Liver (tissue), 9 donors: Measurements from ENCODE around the gene ZFC3H1. TPM values are rescaled to one million over a fixed set of nuclear protein-coding genes. Genes with fewer than 3 reads are reported as not detected.
A peak's percentile ranks its signal among the peaks of the same experiment; 100 is the strongest.
"Not testable (repeated sequence)": the region's sequence is repeated elsewhere in the genome, so short reads cannot be mapped to it uniquely, and the experiment has no call there.

Source experiments
- DNase-seq: peaks from one replicate; pipeline ENCODE4 v3.0.0-alpha.2; 2017; ENCODE audit warnings: low spot score
- H3K27ac ChIP-seq, 2 donors: one replicate each; pipeline ENCODE4 v1.7.0; 2013; ENCODE audit warnings: inconsistent platforms in 2 of 2, low read length in 2 of 2, control low read depth in 1 of 2, low read depth in 1 of 2, mild to moderate bottlenecking in 1 of 2
- H3K27me3 ChIP-seq, 4 donors: one replicate each; pipeline versions ENCODE4 v1.6.1 to v1.7.0; 2013; ENCODE audit warnings: low read length in 3 of 4, inconsistent platforms in 1 of 4, mild to moderate bottlenecking in 1 of 4, moderate library complexity in 1 of 4; ENCODE audit not compliant: control insufficient read depth in 4 of 4, insufficient read depth in 4 of 4
- H3K36me3 ChIP-seq, 4 donors: one replicate each; pipeline versions ENCODE4 v1.6.1 to v1.7.0; 2013; ENCODE audit warnings: low read length in 3 of 4, mild to moderate bottlenecking in 3 of 4, low read depth in 1 of 4, moderate library complexity in 1 of 4; ENCODE audit not compliant: control insufficient read depth in 4 of 4, insufficient read depth in 3 of 4
- H3K4me1 ChIP-seq, 4 donors: one replicate each; pipeline versions ENCODE4 v1.6.1 to v1.7.0; 2013; ENCODE audit warnings: low read length in 3 of 4, mild to moderate bottlenecking in 3 of 4, moderate library complexity in 1 of 4; ENCODE audit not compliant: control insufficient read depth in 4 of 4, insufficient read depth in 4 of 4
- H3K4me3 ChIP-seq, 3 donors: one replicate each; pipeline versions ENCODE4 v1.6.1 to v1.7.0; 2013; ENCODE audit warnings: low read length in 3 of 3, control low read depth in 1 of 3, low read depth in 1 of 3, mild to moderate bottlenecking in 1 of 3
- H3K9ac ChIP-seq, 2 donors: one replicate each; pipeline ENCODE4 v1.7.0; 2013; ENCODE audit warnings: low read length in 2 of 2, mild to moderate bottlenecking in 2 of 2, moderate library complexity in 2 of 2, control low read depth in 1 of 2, low read depth in 1 of 2
- H3K9me3 ChIP-seq, 4 donors: one replicate each; pipeline versions ENCODE4 v1.6.1 to v1.7.0; 2013; ENCODE audit warnings: low read length in 3 of 4; ENCODE audit not compliant: control insufficient read depth in 4 of 4
- FOXA1 ChIP-seq: IDR thresholded peaks from 2 replicates; pipeline ENCODE4 v1.6.1; 2016; ENCODE audit warnings: antibody characterized with exemption
- HNF4A ChIP-seq, 2 donors: conservative IDR thresholded peaks; 2 replicates each; pipeline ENCODE4 v1.6.1; 2016; ENCODE audit warnings: antibody characterized with exemption in 2 of 2, mild to moderate bottlenecking in 2 of 2
- HNF4G ChIP-seq: IDR thresholded peaks from 2 replicates; pipeline ENCODE4 v1.6.1; 2016; ENCODE audit warnings: antibody characterized with exemption
- JUND ChIP-seq, 2 donors: IDR thresholded peaks; 2 replicates each; pipeline ENCODE4 v1.6.1; 2016; ENCODE audit warnings: antibody characterized with exemption in 2 of 2
- RAD21 ChIP-seq, 2 donors: IDR thresholded peaks; 2 replicates each; pipeline ENCODE4 v1.6.1; 2016; ENCODE audit warnings: antibody characterized with exemption in 2 of 2, mild to moderate bottlenecking in 2 of 2
- TAF1 ChIP-seq: conservative IDR thresholded peaks from 2 replicates; pipeline ENCODE4 v1.6.1; 2016; ENCODE audit warnings: antibody characterized with exemption, mild to moderate bottlenecking
- YY1 ChIP-seq: IDR thresholded peaks from 2 replicates; pipeline ENCODE4 v1.6.1; 2016; ENCODE audit warnings: antibody characterized with exemption, mild to moderate bottlenecking
- WGBS: extraction: QIAGEN DNeasy Blood & Tissue Kit; methylation state at CpG from one replicate; pipeline ENCODE4 v1.1.7; 2013; 5-methylcytosine and 5-hydroxymethylcytosine counted together
- polyA plus RNA-seq, 2 donors: library from polyadenylated mRNA; stranded (reverse) in 1 of 2; unstranded in 1 of 2; fragments of 200-250 nt in 1 of 2; fragments of >200 nt in 1 of 2; fragmentation: Nextera tagmentation in 1 of 2; extraction: Ambion mirVana in 1 of 2; gene quantifications; one replicate each; pipeline versions ENCODE4 v1.2.1 to v1.2.3, GENCODE V29; 2013 to 2015
- total RNA-seq, 2 donors: library from RNA; depleted of rRNA; stranded (reverse); fragments of >200 nt; gene quantifications; one replicate each; pipeline ENCODE4 v1.2.3, GENCODE V29; 2014
- TF ChIP-seq, protein P1 (sequence below): IDR thresholded peaks from 2 replicates; pipeline ENCODE4 v1.6.1; 2016; ENCODE audit warnings: antibody characterized with exemption
- TF ChIP-seq, protein P2 (sequence below): IDR thresholded peaks from 2 replicates; pipeline ENCODE4 v1.6.1; 2016; ENCODE audit warnings: antibody characterized with exemption
- TF ChIP-seq, protein P3 (sequence below): IDR thresholded peaks from 2 replicates; pipeline ENCODE4 v1.6.1; 2016; ENCODE audit warnings: antibody characterized with exemption
- donor health status: healthy.
- donor health status: healthy.
- donor health status: healthy.
- donor health status: healthy.
- donor health status: healthy.

The ZFC3H1 gene
- total and polyA plus RNA-seq, 4 donors: 3.4 to 32.3 (median 8.6) TPM

DNA sequence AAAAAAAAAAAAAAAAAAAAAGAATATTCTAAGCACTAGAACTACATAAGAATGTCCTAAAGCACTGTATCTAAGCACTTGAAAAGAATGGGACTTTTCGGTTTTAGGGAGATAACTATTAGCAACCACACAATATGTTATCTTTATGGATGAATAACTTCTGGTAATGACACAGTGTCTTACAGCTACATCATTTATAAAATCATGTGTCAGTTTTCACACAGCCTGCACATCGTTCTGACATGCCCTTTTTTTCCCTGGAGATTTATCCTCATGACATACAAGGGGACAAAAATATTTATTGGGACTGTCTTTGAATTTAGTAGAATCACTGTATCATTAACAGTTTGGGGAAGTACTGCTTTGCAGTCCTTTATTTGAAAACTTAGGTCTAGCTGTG is 39.6 kb upstream of the ZFC3H1 start:
- H3K27ac ChIP-seq: no peak overlapping the region
- peaks cover 2 to 14% (median 9%) of the 10 kb centered on the region in 4 donors for H3K36me3 ChIP-seq
- no peak for TF ChIP-seq JUND (IDR thresholded peaks at IDR 0.05)
- no peak for TF ChIP-seq RAD21 (IDR thresholded peaks at IDR 0.05)
- TF ChIP-seq, protein P1, sequence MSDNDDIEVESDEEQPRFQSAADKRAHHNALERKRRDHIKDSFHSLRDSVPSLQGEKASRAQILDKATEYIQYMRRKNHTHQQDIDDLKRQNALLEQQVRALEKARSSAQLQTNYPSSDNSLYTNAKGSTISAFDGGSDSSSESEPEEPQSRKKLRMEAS: no peak
- no peak for TF ChIP-seq TAF1
- TF ChIP-seq HNF4G: no peak
- TF ChIP-seq HNF4A (conservative IDR thresholded peaks at IDR 0.05): no peak
- TF ChIP-seq FOXA1: no peak
- TF ChIP-seq, protein P2, sequence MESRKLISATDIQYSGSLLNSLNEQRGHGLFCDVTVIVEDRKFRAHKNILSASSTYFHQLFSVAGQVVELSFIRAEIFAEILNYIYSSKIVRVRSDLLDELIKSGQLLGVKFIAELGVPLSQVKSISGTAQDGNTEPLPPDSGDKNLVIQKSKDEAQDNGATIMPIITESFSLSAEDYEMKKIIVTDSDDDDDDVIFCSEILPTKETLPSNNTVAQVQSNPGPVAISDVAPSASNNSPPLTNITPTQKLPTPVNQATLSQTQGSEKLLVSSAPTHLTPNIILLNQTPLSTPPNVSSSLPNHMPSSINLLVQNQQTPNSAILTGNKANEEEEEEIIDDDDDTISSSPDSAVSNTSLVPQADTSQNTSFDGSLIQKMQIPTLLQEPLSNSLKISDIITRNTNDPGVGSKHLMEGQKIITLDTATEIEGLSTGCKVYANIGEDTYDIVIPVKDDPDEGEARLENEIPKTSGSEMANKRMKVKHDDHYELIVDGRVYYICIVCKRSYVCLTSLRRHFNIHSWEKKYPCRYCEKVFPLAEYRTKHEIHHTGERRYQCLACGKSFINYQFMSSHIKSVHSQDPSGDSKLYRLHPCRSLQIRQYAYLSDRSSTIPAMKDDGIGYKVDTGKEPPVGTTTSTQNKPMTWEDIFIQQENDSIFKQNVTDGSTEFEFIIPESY: no peak
- no peak for TF ChIP-seq YY1
- TF ChIP-seq, protein P3, sequence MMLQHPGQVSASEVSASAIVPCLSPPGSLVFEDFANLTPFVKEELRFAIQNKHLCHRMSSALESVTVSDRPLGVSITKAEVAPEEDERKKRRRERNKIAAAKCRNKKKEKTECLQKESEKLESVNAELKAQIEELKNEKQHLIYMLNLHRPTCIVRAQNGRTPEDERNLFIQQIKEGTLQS: no peak
- H3K27me3 ChIP-seq: no peaks in the 10 kb centered on the region
- no peaks in the 10 kb centered on the region for H3K4me1 ChIP-seq
- no peak overlapping the region for H3K4me3 ChIP-seq
- H3K9ac ChIP-seq: no peak overlapping the region
- no peaks in the 10 kb centered on the region for H3K9me3 ChIP-seq
- DNase-seq: no peak
- 93% methylated on average over 2 of the region's 2 CpGs for WGBS

DNA sequence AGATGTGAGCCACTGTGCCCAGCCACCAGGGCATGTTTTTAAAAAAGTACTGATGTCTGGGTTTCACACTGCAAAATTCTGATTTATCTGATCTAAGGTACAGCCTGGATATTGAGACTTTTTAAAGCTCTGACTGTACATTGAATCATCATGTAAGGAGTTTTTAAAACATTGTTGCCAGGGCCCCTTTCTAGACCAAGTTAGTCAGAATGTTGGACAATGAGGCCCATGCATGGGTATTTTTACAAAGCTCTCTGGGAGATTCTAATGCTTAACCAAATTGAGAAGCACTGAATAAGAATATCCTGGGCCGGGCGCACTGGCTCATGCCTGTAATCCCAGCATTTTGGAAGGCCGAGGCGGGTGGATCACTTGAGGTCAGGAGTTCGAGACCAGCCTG is 38.9 kb upstream of the ZFC3H1 start:
- H3K27me3 ChIP-seq: no peaks in the 10 kb centered on the region
- no peak overlapping the region for H3K4me3 ChIP-seq
- no peaks in the 10 kb centered on the region for H3K9me3 ChIP-seq
- 98% methylated on average over 5 of the region's 5 CpGs for WGBS
- H3K4me1 ChIP-seq: no peaks in the 10 kb centered on the region
- no peak for DNase-seq
- no peak overlapping the region for H3K9ac ChIP-seq
- H3K27ac ChIP-seq: no peak overlapping the region
- peaks cover 2 to 14% (median 11%) of the 10 kb centered on the region in 4 donors for H3K36me3 ChIP-seq
- TF ChIP-seq YY1: no peak
- TF ChIP-seq, protein P1: no peak
- TF ChIP-seq, protein P2: no peak
- TF ChIP-seq, protein P3: no peak

DNA sequence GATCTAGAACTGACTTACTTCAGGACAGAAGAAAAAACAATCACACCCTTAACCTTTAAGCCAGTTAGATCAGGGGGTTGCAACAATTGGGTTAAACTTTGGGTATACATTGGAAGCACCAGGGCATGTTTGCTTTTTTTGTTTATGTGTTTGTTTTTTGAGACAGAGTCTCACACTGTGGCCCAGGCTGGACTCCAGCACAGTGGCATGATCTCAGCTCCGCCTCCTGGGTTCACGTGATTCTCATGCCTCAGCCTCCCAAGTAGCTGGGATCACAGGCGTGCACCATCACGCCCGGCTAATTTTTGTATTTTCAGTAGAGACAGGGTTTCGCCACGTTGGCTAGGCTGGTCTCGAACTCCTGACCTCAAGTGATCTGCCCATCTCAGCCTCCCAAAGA is 38.5 kb upstream of the ZFC3H1 start:
- TF ChIP-seq HNF4A (conservative IDR thresholded peaks at IDR 0.05): peak; percentile 12 to 40
- not testable (repeated sequence) for H3K9me3 ChIP-seq, H3K4me1 ChIP-seq, H3K27me3 ChIP-seq, H3K27ac ChIP-seq, H3K4me3 ChIP-seq, DNase-seq, H3K9ac ChIP-seq
- peaks cover 3 to 16% (median 12%) of the 10 kb centered on the region in 4 donors for H3K36me3 ChIP-seq
- WGBS: 88% methylated on average over 8 of the region's 8 CpGs
